ENCODE measurements around the gene CD9. TPM values are rescaled to one million over a fixed set of nuclear protein-coding genes. Genes with fewer than 3 reads are reported as not detected.
"Not testable (repeated sequence)": the region's sequence is repeated elsewhere in the genome, so short reads cannot be mapped to it uniquely, and the experiment has no call there.

CD9 gene
- total and polyA plus RNA-seq, 4 donors, result 240 to 425 (median 379) TPM

DNA sequence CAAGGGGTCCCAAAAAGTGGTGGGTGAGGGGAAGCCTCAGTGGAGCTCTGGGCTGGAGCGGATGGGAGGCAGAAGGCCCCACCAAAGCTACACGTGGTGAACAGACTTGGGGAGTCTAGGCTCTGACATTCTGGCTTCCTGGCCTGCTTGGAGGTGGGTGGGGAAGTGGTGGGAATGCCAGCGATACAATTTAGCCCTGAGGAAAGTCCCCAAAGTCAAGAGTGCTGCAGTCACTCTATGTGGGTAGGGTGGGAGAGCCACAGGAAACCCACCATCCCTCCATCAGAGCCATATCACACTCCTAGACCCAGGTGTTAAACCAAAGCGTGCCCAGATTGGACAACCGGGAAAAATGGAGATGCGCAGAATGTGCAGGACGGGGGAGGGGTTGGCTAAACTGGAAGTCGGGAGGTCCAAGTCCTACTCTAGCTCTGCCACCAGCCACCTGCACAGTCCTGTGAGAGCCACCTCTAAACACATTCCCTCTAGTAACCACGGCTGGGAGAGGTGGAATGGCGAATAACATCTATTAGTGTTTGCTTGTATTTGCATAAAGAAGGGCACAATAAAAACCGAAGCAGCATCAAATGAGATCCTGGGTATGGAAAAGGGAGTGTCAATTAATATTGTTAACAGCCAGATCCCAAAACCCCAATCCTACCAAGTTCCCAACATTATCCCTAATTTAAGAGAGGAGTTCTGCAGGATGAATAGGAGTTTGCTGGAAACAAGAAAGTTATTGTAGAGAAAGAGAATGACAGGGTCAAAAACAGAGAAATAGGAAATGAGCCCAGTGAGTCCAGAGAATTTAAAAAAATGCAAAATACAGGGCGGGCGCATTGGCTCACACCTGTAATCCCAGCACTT is 14.0 kb upstream of the CD9 start:
- H3K36me3 ChIP-seq (ENCODE audit: control insufficient read depth in 4 of 4, insufficient read depth in 4 of 4, low read length in 4 of 4), result no peaks in the 10 kb centered on the region
- WGBS, 2 donors, result 78 to 84% methylated on average over 13 of the region's 13 CpGs
- no peaks in the 10 kb centered on the region for H3K27me3 ChIP-seq (ENCODE audit: control insufficient read depth in 3 of 3, insufficient read depth in 3 of 3, low read length in 2 of 3)
- no peak overlapping the region for H3K9ac ChIP-seq (ENCODE audit: insufficient read depth in 1 of 2, low read length in 2 of 2)
- peaks cover 0 to 3% (median 0%) of the 10 kb centered on the region in 4 donors for H3K9me3 ChIP-seq (ENCODE audit: control insufficient read depth in 4 of 4, insufficient read depth in 3 of 4, low read length in 3 of 4)
- H3K27ac ChIP-seq (ENCODE audit: low read depth in 1 of 2, low read length in 1 of 2), result no peak overlapping the region
- TF ChIP-seq, protein P1, sequence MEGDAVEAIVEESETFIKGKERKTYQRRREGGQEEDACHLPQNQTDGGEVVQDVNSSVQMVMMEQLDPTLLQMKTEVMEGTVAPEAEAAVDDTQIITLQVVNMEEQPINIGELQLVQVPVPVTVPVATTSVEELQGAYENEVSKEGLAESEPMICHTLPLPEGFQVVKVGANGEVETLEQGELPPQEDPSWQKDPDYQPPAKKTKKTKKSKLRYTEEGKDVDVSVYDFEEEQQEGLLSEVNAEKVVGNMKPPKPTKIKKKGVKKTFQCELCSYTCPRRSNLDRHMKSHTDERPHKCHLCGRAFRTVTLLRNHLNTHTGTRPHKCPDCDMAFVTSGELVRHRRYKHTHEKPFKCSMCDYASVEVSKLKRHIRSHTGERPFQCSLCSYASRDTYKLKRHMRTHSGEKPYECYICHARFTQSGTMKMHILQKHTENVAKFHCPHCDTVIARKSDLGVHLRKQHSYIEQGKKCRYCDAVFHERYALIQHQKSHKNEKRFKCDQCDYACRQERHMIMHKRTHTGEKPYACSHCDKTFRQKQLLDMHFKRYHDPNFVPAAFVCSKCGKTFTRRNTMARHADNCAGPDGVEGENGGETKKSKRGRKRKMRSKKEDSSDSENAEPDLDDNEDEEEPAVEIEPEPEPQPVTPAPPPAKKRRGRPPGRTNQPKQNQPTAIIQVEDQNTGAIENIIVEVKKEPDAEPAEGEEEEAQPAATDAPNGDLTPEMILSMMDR (IDR thresholded peaks at IDR 0.05; ENCODE audit: control extremely low read depth, extremely low read depth), result no peak
- DNase-seq (no peak), ATAC-seq (ENCODE audit: insufficient read depth, low FRiP score) (no peak)
- H3K4me3 ChIP-seq, result no peak overlapping the region
- H3K4me1 ChIP-seq (ENCODE audit: control insufficient read depth in 5 of 5, insufficient read depth in 5 of 5, low read length in 5 of 5), result peaks cover 0 to 23% (median 14%) of the 10 kb centered on the region in 5 donors

DNA sequence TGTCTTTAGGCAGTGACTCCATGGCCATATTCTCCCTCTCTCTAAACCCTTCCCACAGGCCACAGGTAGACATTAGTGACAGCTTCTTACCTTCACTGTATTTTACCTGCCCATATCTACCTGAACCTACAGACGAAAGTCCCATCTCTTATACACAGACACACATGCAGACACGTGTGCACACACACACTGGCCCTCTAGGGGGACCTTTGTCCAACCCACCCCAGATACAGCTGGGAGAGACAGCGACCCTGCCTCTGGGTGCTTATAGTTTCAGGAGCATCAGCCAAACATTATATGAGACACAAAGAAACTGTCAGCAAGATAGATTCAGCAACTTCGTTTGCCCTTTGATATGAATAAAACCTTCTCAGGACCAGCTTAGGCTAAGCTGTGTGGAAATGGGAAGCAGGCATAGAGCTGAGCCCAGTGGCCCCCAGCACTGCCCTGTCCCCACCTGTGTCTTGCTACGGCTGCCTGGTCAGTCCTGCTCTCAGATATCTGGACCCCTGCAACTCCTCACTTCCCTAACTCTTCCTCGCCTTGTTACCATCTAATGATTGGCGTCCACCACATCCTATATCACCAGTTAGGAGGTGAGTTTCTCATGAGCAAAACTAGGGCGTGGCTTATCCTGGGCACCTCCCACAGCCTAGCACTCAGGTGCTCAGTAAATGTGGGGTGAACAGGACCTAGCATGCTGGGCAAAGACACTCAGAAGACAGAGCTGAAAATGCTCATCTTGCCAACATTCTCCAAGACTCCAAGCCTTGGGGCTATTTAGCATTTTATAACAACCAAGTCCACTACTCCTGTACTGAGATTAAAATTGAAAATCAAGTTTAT is 12.0 kb upstream of the CD9 start:
- ATAC-seq (ENCODE audit: insufficient read depth, low FRiP score) (no peak), DNase-seq (no peak)
- Histone ChIP-seq H3K9ac (ENCODE audit: insufficient read depth in 1 of 2, low read length in 2 of 2) (no peak overlapping the region), H3K27me3 (ENCODE audit: control insufficient read depth in 3 of 3, insufficient read depth in 3 of 3, low read length in 2 of 3) (no peaks in the 10 kb centered on the region), H3K36me3 (ENCODE audit: control insufficient read depth in 4 of 4, insufficient read depth in 4 of 4, low read length in 4 of 4) (no peaks in the 10 kb centered on the region), H3K27ac (ENCODE audit: low read depth in 1 of 2, low read length in 1 of 2) (no peak overlapping the region), H3K9me3 (ENCODE audit: control insufficient read depth in 4 of 4, insufficient read depth in 3 of 4, low read length in 3 of 4) (peaks cover 0 to 3% (median 0%) of the 10 kb centered on the region in 4 donors), H3K4me3 (no peak overlapping the region), H3K4me1 (ENCODE audit: control insufficient read depth in 5 of 5, insufficient read depth in 5 of 5, low read length in 5 of 5) (peaks cover 0 to 6% (median 0%) of the 10 kb centered on the region in 5 donors)
- TF ChIP-seq, protein P1 (IDR thresholded peaks at IDR 0.05; ENCODE audit: control extremely low read depth, extremely low read depth), result no peak
- WGBS, 2 donors, result 86 to 90% methylated on average over 8 of the region's 8 CpGs

DNA sequence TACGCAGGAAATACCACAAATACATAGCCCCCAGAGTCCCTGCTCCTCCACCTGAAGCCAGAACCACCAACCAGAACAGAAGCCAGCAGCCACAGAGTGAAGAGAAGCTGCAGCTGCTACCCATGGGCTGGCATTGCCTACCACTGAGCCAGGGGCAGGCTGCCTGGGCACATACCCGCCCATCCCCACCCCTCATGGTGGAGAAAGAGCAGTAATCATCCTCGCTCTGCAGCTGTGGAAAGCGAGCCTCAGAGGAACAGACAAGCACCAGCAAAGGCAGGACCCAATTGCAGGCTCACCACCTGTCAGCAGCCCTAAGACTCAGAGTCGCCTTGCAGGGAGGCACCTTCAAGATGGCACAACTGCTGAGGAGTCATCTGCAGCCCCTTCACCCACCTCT is 11.2 kb upstream of the CD9 start:
- Histone ChIP-seq H3K4me3 (no peak overlapping the region), H3K9ac (ENCODE audit: insufficient read depth in 1 of 2, low read length in 2 of 2) (no peak overlapping the region), H3K36me3 (ENCODE audit: control insufficient read depth in 4 of 4, insufficient read depth in 4 of 4, low read length in 4 of 4) (no peaks in the 10 kb centered on the region), H3K9me3 (ENCODE audit: control insufficient read depth in 4 of 4, insufficient read depth in 3 of 4, low read length in 3 of 4) (peaks cover 0 to 3% (median 0%) of the 10 kb centered on the region in 4 donors), H3K27ac (ENCODE audit: low read depth in 1 of 2, low read length in 1 of 2) (no peak overlapping the region), H3K27me3 (ENCODE audit: control insufficient read depth in 3 of 3, insufficient read depth in 3 of 3, low read length in 2 of 3) (no peaks in the 10 kb centered on the region), H3K4me1 (ENCODE audit: control insufficient read depth in 5 of 5, insufficient read depth in 5 of 5, low read length in 5 of 5) (no peaks in the 10 kb centered on the region)
- TF ChIP-seq, protein P1 (IDR thresholded peaks at IDR 0.05; ENCODE audit: control extremely low read depth, extremely low read depth), result no peak
- no peak for DNase-seq
- WGBS, 2 donors, result 87 to 94% methylated on average over 5 of the region's 5 CpGs
- no peak for ATAC-seq (ENCODE audit: insufficient read depth, low FRiP score)

DNA sequence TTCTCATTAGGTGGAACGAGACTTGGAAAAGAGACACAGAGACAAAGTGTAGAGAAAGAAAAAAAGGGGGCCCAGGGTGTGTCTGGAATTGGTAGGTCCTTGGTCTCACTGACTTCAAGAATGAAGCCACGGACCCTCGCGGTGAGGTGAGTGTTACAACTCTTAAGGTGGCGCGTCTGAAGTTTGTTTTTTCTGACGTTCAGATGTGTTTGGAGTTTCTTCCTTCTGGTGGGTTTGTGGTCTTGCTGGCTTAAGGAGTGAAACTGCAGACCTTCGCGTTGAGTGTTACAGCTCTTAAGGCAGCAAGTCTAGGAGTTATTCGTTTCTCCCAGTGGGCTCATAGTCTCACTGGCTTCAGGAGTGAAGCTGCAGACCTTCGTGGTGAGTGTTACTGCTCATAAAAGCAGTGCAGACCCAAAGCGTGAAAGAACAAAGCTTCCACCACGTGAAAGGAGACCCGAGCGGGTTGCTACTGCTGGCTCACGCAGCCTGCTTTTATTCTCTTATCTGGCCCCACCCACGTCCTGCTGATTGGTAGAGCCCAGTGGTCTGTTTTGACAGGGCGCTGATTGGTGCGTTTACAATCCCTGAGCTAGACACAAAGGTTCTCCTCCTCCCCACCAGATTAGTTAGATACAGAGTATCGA is 10.1 kb upstream of the CD9 start:
- not testable (repeated sequence) for H3K9ac ChIP-seq (ENCODE audit: insufficient read depth in 1 of 2, low read length in 2 of 2); DNase-seq; H3K36me3 ChIP-seq (ENCODE audit: control insufficient read depth in 4 of 4, insufficient read depth in 4 of 4, low read length in 4 of 4); H3K4me3 ChIP-seq; H3K4me1 ChIP-seq (ENCODE audit: control insufficient read depth in 5 of 5, insufficient read depth in 5 of 5, low read length in 5 of 5); H3K27ac ChIP-seq (ENCODE audit: low read depth in 1 of 2, low read length in 1 of 2); H3K27me3 ChIP-seq (ENCODE audit: control insufficient read depth in 3 of 3, insufficient read depth in 3 of 3, low read length in 2 of 3); H3K9me3 ChIP-seq (ENCODE audit: control insufficient read depth in 4 of 4, insufficient read depth in 3 of 4, low read length in 3 of 4); ATAC-seq (ENCODE audit: insufficient read depth, low FRiP score)
- 62 to 78% methylated on average over 20 of the region's 20 CpGs for WGBS, 2 donors

DNA sequence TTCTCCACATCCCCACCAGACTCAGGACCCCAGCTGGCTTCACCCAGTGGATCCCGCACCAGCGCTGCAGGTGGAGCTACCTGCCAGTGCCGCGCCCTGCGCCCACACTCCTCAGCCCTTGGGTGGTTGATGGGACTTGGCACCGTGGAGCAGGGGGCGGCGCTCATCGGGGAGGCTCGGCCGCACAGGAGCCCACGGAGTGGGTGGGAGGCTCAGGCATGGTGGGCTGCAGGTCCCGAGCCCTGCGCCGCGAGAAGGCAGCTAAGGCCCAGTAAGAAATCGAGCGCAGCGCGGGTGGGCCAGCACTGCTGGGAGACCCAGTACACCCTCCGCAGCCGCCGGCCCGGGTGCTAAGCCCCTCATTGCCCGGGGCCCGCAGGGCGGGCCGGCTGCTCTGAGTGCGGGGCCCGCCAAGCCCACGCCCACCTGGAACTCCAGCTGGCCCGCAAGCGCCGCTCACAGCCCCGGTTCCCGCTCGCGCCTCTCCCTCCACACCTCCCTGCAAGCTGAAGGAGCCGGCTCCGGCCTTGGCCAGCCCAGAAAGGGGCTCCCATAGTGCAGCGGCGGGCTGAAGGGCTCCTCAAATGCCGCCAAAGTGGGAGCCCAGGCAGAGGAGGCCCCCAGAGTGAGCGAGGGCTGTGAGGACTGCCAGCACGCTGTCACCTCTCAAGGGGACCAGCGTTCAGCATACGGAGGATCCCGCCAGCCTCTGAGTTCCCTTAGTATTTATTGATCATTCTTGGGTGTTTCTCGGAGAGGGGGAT is 9.3 kb upstream of the CD9 start:
- not testable (repeated sequence) for ATAC-seq (ENCODE audit: insufficient read depth, low FRiP score); H3K36me3 ChIP-seq (ENCODE audit: control insufficient read depth in 4 of 4, insufficient read depth in 4 of 4, low read length in 4 of 4); DNase-seq; H3K27me3 ChIP-seq (ENCODE audit: control insufficient read depth in 3 of 3, insufficient read depth in 3 of 3, low read length in 2 of 3); H3K27ac ChIP-seq (ENCODE audit: low read depth in 1 of 2, low read length in 1 of 2); H3K4me1 ChIP-seq (ENCODE audit: control insufficient read depth in 5 of 5, insufficient read depth in 5 of 5, low read length in 5 of 5); H3K9ac ChIP-seq (ENCODE audit: insufficient read depth in 1 of 2, low read length in 2 of 2); H3K4me3 ChIP-seq; H3K9me3 ChIP-seq (ENCODE audit: control insufficient read depth in 4 of 4, insufficient read depth in 3 of 4, low read length in 3 of 4)
- WGBS, 2 donors, result 94 to 95% methylated on average over 30 to 49 of the region's 49 CpGs

All from lung (tissue), 12 donors.